Umbilical cord (tissue), 2 donors: ENCODE data around the gene CAMK1G. TPM values are rescaled to one million over a fixed set of nuclear protein-coding genes. Genes with fewer than 3 reads are reported as not detected.

Experiments
- DNase-seq: peaks from one replicate; pipeline ENCODE4 v3.0.0-alpha.2; 2015; ENCODE audit warnings: low spot score
- total RNA-seq: library from RNA; depleted of rRNA; stranded (reverse); fragments of >200 nt; gene quantifications from one replicate; pipeline ENCODE4 v1.2.3, GENCODE V29; 2014; ENCODE audit warnings: low replicate concordance; ENCODE audit not compliant: insufficient read depth

The CAMK1G gene
- total RNA-seq: not detected

DNA sequence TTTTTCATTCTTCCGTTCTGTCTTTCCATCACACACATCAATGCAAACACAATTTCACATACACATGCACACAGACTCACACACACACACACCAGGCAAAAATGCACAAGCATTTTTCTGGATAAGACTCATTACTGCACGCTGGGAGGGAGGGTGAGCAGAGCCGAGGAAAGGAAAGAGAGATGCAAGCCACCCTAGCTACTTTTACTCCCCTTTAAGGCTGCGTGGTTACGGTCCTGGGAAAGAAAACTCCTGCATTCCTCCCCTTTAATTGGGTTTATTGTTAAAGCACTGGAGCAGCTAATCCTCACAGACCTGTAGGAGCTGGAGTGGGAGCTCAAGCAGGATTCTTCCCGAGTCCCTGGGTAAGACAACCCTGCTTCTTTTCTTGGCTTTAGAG lies at the start of gene CAMK1G:
Gene CAMK1G, plus strand, starts transcription at position 307 of the 400 bp plus-strand sequence. CDS start 11,270 bp downstream, outside the sequence.
- peak; percentile 51 for DNase-seq

DNA sequence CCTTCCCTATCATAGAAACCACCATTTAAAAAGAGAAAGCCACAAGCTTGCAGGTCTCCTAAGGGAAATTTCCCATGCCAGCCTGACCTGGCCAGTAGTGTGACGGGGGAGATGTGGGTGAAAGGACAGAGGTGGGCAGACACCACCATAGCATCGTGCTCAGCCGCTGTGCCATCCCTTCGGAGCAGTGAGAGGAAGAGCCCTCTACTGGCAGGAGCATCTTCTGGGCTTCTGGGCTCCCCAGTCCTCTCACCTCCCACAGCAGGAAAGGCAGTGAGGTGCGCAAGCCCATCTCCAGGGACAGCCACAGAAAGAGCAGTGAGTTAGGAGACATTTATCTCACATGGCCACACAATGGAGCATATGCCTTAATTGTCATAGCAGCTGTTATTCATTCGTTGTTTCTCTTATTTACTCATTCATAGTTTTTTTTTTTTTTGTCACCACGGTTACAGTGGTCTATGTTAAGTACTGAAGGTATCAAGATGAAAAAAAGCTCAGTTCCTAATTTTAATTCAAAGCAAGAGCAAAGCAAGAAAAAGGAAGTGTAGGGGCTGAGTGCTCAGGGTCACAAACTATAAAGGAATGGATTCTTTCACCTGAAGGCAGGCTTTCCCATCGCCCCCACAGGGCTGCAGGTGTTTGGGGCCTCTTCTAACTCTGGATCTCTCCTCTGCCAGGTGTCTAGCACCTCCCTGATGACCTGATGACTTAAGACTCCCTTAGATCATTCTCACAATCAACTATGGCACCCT lies 48.8 kb upstream of the CAMK1G start:
- DNase-seq: no peak

DNA sequence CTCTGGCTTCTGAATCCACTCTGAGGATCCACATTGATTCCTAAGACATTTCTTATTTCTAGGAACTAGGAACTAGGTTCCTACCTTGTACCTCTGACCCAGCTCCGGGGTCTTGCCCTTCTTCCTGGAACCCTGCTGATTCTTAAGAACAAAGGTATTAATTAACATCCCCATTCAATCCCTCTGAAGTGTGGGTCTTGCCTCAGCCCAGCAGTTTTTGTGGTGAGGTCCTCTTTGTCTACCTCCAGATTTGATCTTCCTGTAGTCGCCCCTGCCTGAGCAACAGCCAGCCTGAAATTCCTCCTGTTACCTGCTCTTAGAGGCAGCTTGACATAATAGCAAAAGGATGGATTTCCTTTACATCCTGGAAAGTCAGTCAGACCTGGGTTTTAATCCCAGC lies 46.7 kb upstream of the CAMK1G start:
- no peak for DNase-seq

DNA sequence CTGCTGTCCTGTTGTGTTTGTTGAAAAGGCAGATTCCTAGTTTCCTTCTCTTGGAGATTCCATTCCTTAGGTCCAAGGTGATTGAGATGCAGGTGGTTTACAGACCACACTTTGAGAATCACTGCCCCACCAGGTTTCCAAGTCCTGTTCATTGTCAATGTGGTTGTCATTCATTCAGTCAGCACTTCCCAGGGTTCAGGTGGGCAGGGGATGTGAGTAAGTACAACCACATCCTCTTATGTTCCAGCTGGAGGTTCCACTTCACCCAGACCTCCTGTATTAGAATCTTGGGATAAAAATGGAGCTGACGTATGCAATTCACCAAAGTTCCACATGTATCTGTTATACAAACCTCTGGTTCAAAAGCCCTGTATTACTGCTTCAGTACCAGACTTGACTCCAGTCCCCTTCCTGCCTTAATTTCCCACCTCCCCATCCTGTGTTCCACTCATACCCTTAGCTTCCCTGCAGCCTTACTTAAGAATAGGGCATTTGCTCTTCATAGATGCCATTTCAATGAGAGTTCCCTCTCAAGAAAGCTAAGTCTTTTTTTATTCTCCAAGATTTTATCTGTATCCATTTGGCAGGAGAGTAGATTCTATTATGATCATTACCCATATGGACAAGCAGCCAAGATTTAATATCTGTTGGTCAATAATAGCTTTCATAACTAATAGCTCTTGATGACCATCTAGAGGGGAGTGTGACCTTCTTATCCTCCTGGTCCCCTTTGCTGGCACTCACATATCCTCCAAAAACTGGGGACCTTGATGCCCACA lies 46.0 kb upstream of the CAMK1G start:
- no peak for DNase-seq

DNA sequence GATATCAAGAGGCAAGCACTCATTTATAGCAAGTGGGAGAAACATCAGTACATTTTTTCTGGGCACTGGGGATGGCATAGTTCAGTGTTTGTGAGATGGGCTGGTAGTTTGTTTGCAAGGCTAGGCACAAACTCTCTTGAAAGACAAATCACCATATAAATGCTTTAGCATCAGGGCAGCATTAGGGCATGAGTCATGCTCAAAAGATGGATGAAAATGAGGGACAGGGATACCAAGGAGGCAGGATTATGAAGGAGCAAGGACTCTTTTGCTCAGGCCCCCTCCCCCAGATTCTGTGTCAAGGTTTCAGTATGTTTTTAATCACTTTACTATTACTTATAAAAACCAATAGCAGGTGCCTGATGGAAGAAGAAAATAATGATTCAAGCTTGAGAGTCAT lies 43.9 kb upstream of the CAMK1G start:
- no peak for DNase-seq

DNA sequence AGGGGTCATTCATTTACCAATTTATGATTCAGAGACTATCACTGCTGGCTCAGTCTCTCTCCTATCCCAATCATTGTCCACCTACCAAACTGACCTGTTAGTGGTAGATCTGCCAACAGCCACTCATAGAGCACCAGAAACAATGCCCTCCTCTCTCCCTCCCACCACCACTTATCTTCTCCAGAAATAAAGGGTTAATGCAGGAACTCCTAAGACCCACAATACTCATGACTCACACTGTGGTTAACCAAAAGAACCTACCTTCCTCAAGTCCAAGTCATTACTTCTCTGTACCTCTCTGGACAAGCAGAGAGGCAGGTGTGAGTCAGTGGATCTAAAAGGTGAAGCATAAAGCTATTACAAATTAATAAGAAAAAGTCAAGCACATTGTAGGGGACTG lies 40.9 kb upstream of the CAMK1G start:
- DNase-seq: no peak

DNA sequence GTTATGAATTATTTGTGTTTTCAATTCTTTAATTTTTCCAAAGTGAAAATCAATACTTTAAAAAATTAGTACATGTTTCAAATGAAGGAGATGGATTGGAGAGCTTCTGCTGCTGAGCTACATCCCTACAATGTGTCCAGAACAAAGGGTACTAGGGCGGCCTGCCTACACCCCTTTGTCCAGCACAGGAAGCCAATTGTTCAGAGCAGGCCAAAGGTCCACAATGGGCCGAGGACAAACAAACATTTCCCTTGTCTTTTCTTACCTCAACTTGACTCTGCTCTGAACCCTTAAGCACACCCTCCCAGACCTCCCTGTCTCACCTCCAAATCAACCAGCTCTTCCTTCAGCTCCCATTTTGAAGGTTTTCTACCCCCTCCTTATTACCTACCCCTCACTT lies 39.4 kb upstream of the CAMK1G start:
- DNase-seq: no peak

DNA sequence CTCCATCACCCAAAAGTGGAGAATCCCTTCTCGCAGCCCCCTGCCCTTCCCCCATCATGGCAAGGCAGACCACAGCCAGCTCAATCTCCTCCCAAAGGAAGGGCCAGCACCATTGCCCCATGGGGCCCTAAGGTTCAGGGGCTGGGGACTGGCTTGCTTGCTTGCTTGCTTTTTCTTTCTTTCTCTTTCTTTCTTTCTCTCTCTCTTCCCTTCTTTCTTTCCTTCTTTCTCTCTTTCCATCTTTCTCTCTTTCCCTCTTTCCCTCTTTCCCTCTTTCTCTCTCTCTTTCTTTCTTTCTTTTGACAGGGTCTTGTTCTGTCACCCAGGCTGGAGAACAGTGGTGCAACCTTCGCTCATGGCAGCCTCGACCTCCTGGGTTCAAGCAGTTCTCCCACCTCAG lies 38.1 kb upstream of the CAMK1G start:
- no peak for DNase-seq

DNA sequence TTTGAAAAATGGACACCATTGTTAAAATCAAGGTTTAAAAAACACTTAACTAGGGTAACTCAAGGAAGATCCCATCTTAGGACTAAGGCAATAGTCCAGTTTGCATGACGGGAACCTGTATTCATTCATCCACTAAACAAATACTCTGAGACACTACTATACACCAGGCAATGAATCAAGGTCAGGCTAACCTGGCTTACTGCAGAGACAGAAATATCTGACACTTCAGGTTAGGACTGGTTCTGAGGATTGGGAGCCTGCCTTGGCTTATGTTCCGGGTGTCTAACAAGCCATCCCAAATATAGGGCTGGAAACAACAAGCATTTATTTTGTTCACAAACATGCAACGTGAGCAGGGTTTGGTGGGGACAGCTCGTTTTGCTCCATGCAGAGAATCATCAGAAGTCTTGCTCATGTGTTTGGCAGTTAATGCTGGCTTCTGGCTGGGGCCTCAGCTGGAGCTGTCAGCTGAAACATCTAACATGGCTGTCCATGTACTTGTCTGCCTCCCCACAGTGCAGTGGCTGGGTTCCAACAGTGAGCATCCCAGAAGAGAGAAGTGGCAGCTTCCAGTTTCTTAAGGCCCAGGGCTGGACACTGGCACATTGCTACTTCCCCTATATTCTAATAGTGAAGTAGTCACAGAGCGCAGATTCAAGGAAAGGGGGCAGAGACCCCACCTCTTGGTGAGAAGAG lies 37.0 kb upstream of the CAMK1G start:
- peak; percentile 21 for DNase-seq

DNA sequence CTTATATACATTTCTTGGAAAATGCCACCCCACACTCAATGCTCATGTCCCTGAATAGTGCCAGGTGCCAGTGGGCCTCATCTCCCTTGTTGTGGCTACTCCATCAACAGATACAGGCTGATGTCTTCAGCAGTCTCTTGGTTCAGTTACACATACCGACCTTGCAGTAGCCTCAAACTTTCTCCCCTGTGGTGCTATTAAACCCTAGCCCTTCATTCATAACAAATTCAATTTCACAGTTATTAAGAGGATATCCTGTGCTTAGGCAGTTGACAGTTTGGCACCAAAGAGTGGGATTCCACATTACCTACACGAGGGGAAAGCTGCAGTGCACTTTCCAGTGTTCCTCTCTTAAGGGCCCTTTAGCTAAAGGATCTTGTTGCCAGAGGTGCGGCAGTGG lies 35.9 kb upstream of the CAMK1G start:
- DNase-seq: no peak

DNA sequence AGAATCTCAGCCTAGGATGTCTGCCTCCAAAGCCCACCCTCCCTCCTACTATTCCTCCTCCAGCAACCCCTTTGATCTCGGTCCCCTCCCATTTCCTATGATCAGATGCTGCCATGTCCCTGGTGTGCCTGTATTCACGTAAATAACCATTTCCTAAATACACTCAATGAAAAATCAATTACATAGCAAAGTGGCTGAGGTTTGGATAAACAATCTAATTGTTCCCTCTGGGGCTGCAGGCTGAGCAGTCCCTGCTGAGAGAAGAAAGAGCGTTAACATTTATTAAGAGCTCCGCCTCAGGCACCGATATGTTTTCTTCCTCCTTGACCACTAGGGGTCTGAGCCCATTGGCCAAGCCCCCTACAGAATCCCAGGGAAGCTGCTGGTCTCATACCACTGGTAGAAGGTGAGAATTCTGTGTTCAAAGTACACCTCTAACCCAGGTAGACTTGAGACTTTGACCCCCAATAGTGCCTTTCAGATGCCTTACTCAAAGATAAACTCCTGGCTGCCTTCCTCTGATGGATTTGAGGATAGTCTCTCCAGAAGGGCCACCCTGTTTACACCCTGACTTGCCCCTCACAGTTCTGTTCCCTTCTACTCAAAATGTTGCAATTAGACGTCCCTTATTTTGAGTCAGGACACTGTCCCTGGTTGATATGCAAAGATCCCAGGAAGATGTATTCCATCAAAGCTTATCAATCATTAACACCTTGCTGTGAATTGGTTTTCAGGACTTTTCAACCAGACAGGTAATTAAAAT lies 33.9 kb upstream of the CAMK1G start:
- no peak for DNase-seq

DNA sequence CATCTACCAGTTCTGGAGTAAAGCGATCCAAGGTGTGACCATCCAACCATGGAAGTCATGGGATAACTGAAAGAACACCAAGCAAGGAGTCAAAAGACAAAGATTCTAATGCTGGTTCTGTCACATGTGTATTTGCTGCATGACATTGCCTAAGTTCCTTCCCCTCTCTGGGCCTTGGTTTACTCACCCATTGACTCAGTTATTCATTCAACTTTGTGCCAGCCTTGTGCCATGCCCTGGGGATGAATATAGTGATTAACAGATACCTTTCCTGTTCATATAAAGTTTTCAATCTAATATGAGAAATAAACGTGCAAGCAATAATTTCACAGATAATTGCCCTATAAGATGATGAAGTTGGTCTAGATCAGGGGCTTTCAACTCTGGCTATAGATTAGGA lies 33.0 kb upstream of the CAMK1G start:
- DNase-seq: no peak

DNA sequence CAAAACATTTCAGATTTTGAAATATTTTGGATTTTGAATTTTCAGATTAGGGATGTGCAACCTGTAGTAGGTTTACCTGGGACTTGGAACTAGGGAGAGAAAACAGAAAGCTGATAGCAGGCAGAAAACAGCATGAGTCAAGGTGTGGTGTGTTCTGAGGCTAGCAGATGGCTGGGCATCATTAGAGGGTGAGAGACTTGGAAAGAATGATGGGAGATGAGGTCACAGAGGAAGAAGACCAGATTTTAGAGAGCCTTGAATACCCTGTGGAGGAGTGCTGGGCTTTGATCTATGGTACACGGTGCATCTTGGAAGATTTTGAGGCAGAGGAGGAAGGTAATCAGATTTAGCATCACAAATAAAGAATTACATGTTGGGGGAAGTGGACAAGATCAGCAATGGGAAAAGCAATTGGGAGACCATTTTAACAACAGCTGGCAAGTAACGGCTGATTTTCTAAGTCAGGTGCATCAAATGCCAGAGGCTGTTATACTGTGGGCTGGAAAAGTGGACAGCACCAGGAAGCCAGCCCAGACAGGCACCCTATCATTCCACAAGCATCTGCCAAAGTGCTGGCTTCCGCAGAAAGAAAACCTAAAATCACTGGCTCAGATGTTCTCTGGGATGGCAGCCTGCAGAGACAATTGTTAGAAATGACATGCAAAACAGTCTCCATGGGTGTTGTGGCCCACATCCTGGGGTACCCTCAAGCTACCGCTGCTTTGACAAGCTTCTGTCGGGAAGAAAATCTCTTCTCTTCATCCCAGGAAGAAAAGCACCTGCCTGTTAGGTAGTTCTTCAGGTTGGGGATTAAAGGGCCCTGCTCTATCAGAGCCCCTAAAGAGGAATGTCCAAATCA lies 30.9 kb upstream of the CAMK1G start:
- no peak for DNase-seq

DNA sequence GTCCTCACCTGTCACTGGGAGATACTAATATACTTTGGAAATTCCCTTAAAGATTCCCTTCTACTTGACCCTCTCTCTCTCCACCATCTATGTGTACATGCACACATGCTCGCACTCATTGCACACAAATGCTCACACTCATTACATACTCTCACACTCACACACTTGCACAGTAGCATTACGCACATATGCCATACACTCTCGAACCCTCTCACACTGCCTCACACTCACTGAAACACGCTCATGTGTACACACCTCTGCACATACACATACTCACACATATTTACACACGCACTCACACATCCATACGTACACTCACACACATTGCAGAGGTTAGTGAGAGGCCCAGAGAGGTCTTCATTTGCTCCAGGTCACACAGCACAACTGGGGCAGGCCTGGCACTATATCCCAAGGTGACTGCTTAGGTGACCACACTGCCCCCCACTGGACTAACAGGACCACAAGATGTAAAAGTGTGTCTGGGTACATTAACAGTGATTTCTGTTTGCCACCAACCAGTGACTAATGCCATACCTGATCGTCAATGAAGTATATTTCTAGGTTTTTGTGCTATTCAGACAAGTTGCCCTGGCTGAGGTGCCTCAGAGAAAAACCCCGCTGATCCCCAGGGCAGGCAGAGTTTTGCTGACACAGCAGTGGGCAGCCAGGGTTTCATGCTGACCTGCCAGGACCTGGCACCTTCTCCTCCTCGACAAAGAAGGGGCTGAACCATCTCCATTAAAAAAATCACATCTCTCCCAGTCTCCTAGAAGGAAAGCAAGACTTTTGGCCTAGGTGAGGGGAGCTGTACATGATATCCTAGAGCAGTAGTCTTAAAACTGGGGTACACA lies 28.5 kb upstream of the CAMK1G start:
- DNase-seq: no peak

DNA sequence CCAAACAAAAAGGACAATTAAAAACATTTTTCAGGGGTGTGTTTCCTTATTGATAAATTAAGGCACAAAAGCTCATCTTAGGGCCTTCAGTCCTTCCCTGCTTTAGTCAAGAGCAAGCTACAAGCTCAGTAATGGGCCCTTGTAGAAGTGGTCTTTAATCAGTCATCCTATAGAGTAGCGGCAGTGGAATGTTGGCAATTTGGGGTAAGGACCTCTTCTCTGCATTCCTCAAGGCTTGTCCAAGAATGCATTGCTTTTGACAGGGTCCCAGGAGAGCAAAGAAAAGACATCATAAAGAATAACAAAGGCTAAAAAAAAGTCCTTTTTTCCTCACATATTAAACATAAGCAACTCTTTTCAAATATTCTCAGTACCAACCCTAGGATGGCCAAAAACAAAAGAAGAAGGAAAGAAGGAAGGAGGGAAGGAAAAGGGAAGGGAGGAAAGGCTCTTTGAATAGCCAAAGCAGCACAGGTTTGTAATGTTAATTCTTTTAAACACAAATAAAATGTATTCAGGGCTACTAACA lies 27.3 kb upstream of the CAMK1G start:
- DNase-seq: no peak

DNA sequence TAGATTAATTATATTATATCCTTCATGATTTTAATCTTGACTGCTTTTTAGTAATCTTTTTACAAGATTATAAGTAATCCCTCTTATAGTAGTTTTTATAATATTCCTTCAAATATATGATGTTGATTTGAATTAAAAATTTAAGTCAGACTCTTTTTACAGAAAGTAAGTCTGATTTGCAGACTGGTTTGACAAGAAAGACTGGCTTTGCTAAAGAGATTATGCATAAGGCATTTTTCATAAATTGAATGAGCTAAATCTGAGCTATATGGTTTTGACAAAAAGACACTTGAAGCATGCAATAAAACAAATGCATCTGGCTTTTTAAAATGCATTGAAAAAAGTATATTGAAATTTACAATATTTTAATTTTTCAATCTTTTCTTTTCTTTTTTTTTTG lies 26.3 kb upstream of the CAMK1G start:
- DNase-seq: peak; percentile 29

DNA sequence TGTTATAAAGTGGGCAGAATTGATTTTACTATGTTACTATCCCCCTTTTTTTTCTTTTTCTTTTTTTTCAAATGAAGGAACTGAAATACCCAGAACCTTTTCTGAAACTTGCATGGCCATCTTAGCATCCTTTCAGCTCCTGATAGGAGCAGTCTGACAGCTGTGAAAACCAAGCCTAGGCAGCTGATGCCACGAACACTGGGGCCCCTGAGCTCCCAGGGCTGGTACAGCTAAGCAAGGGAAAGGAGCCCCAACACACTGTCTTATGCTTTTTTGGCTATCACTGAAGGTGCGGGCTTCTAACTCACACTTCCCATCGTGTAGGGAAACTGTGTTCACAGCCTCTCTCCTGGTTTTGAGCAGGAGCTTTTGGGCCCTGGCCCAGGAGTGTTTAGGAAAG lies 23.0 kb upstream of the CAMK1G start:
- no peak for DNase-seq

DNA sequence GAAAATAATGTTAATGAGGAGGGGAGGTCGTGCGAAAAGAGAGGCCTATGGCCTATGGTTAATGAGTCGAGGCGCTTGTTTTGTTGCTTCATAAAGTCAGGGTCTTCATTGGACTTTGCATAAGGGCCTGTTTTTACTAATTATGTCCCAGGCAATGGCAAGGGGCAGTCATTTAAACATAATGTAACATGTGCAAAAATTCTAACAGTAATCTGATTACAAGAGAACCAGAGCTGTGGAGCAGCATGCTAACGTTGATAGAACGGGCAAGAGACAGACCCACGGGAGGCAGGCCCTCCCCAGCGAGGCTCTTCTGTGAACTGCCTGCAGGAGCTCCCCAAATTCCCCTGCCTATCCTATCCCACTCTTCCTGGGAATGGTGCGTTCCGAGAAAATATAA lies 22.6 kb upstream of the CAMK1G start:
- no peak for DNase-seq

DNA sequence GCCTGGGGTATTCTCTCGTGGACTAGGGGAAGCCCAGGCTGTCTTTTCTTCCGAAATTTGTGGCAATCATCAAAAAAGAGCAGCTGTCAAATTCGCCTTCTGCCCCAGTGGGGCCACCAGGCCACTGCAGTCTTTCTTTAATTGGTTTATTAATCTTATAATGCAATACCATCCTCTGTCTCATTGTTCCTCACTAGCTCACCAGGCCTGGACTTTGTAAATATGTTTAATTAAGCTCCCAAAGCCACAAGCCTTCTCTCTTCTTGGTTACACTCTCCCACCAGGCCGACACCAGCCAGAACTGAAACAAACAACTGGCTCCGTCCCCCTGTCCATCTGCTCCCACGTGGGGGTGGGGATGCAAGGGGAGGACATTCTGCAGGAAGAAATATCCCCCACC lies 22.0 kb upstream of the CAMK1G start:
- DNase-seq: no peak

DNA sequence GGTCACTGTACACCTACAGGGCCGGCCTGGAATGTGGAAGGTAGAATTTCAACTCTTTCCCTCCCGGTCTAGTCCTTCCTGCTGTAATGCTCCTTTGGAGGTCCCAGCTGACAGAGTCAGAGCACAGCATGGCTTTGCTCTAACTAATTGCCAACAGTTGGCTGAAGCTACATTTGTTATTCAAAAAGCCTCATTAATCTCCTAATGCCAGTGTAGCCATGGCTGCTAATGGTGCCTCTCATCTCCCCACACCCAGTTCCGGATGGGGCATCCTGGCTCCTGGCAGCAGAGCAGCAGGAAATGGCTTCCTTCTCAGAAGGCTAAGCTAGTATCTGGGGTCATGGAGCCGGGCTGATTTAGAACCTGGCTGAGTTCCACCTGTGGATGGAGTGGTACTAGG lies 18.7 kb upstream of the CAMK1G start:
- no peak for DNase-seq
